ENCODE data around the gene KCNIP2. TPM values are rescaled to one million over a fixed set of nuclear protein-coding genes. Genes with fewer than 3 reads are reported as not detected.

KCNIP2 gene
- total and polyA plus RNA-seq, 2 of the 13 experiments (the other 11 are each of a cell fraction or from before 2014, with no cell fraction given): 0.42 to 0.70 TPM

DNA sequence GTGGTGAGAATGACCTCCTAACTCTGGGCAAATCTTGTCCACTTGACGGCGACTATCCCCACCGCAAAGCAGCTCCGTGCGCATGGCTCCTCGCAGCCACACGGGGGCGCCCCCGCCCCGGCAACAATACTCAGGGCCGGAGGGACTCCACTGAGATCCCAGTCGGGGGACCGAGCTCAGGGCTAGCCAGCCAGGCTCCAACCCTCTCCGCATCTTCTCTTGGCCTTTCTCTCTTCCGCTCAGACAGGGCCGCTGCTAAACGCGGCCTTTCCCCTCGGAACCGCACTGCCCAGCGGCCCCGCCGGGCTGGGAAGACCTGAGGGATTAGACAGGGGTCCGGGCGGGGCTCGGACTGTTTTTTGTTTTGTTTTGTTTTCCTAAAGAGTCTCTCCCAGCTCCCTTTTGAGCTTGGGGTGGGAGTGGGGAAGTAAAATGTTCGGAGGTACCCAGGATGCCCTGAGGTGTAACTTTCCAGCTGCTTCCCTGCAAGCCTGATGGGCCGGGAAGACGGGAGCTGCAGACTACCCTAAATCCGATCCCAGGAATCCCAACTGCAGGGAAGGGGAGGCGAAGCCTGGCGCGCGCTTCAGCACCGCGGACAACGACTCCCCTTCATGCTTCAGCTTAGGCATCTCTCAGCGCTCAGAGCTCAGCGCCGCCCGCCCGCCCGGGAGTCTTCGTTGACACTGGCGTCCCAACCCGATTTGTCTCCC is 2.7 kb downstream of the KCNIP2 start (continued):
- TF ChIP-seq, protein P1, sequence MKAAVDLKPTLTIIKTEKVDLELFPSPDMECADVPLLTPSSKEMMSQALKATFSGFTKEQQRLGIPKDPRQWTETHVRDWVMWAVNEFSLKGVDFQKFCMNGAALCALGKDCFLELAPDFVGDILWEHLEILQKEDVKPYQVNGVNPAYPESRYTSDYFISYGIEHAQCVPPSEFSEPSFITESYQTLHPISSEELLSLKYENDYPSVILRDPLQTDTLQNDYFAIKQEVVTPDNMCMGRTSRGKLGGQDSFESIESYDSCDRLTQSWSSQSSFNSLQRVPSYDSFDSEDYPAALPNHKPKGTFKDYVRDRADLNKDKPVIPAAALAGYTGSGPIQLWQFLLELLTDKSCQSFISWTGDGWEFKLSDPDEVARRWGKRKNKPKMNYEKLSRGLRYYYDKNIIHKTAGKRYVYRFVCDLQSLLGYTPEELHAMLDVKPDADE (CRISPR knock-in tag; IDR thresholded peaks at IDR 0.05): no peak
- TF ChIP-seq EP300 (IDR thresholded peaks at IDR 0.05; ENCODE audit: low read depth in 2 of 2, low read length in 2 of 2) (no peak), EP300 (CRISPR knock-in tag; IDR thresholded peaks at IDR 0.05; ENCODE audit: borderline replicate concordance) (no peak), KMT2A (CRISPR knock-in tag; IDR thresholded peaks at IDR 0.05) (no peak), MIER2 (CRISPR knock-in tag; IDR thresholded peaks at IDR 0.05) (peak; percentile 96), HNRNPK (IDR thresholded peaks at IDR 0.05; ENCODE audit: low read depth, low read length, poor library complexity, severe bottlenecking) (no peak), ZFP91 (CRISPR knock-in tag; IDR thresholded peaks at IDR 0.05; ENCODE audit: borderline replicate concordance) (0 out of 2 replicates have a peak, but pooled peaks have one; percentile 15), ZNF788 (CRISPR knock-in tag; IDR thresholded peaks at IDR 0.05; ENCODE audit: borderline replicate concordance) (0 out of 2 replicates have a peak, but pooled peaks have one; percentile 29), CHD4 (IDR thresholded peaks at IDR 0.05; ENCODE audit: borderline replicate concordance, low read length) (no peak), ZNF317 (CRISPR knock-in tag; IDR thresholded peaks at IDR 0.05) (no peak), SIN3A (IDR thresholded peaks at IDR 0.05; ENCODE audit: borderline replicate concordance, low read depth, low read length) (peak; percentile 68; the same call in 1 of the 2 replicates), ZNF343 (CRISPR knock-in tag; IDR thresholded peaks at IDR 0.05) (0 out of 2 replicates have a peak, but pooled peaks have one; percentile 27), ZFP62 (CRISPR knock-in tag; IDR thresholded peaks at IDR 0.05) (no peak), MNT (IDR thresholded peaks at IDR 0.05) (no peak), ZNF768 (CRISPR knock-in tag; IDR thresholded peaks at IDR 0.05) (no peak), ZNF326 (CRISPR knock-in tag; IDR thresholded peaks at IDR 0.05; ENCODE audit: borderline replicate concordance) (no peak), MXD3 (CRISPR knock-in tag; IDR thresholded peaks at IDR 0.05) (peak; percentile 60; the same call in 1 of the 2 replicates)
- TF ChIP-seq, protein P2, sequence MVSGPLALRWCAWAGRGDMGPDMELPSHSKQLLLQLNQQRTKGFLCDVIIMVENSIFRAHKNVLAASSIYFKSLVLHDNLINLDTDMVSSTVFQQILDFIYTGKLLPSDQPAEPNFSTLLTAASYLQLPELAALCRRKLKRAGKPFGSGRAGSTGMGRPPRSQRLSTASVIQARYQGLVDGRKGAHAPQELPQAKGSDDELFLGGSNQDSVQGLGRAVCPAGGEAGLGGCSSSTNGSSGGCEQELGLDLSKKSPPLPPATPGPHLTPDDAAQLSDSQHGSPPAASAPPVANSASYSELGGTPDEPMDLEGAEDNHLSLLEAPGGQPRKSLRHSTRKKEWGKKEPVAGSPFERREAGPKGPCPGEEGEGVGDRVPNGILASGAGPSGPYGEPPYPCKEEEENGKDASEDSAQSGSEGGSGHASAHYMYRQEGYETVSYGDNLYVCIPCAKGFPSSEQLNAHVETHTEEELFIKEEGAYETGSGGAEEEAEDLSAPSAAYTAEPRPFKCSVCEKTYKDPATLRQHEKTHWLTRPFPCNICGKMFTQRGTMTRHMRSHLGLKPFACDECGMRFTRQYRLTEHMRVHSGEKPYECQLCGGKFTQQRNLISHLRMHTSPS (CRISPR knock-in tag; IDR thresholded peaks at IDR 0.05; ENCODE audit: low read depth): no peak
- TF ChIP-seq, protein P3, sequence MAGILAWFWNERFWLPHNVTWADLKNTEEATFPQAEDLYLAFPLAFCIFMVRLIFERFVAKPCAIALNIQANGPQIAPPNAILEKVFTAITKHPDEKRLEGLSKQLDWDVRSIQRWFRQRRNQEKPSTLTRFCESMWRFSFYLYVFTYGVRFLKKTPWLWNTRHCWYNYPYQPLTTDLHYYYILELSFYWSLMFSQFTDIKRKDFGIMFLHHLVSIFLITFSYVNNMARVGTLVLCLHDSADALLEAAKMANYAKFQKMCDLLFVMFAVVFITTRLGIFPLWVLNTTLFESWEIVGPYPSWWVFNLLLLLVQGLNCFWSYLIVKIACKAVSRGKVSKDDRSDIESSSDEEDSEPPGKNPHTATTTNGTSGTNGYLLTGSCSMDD (CRISPR knock-in tag; IDR thresholded peaks at IDR 0.05): no peak
- TF ChIP-seq, protein P4, sequence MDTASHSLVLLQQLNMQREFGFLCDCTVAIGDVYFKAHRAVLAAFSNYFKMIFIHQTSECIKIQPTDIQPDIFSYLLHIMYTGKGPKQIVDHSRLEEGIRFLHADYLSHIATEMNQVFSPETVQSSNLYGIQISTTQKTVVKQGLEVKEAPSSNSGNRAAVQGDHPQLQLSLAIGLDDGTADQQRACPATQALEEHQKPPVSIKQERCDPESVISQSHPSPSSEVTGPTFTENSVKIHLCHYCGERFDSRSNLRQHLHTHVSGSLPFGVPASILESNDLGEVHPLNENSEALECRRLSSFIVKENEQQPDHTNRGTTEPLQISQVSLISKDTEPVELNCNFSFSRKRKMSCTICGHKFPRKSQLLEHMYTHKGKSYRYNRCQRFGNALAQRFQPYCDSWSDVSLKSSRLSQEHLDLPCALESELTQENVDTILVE (CRISPR knock-in tag; IDR thresholded peaks at IDR 0.05): peak; percentile 33; the same call in 1 of the 2 replicates
